C4-2B (cell line): ENCODE data around the gene WAC.

ENCODE experiments used
- ZFX ChIP-seq: fragments of 450-650 bp; IDR thresholded peaks from 2 replicates; pipeline ENCODE4 v1.6.1; 2017
- TF ChIP-seq, protein P1 (sequence below): fragments of 450-650 bp; conservative IDR thresholded peaks from 2 replicates; pipeline ENCODE4 v1.5.1; 2017; ENCODE audit warnings: mild to moderate bottlenecking

- TF ChIP-seq, protein P1, sequence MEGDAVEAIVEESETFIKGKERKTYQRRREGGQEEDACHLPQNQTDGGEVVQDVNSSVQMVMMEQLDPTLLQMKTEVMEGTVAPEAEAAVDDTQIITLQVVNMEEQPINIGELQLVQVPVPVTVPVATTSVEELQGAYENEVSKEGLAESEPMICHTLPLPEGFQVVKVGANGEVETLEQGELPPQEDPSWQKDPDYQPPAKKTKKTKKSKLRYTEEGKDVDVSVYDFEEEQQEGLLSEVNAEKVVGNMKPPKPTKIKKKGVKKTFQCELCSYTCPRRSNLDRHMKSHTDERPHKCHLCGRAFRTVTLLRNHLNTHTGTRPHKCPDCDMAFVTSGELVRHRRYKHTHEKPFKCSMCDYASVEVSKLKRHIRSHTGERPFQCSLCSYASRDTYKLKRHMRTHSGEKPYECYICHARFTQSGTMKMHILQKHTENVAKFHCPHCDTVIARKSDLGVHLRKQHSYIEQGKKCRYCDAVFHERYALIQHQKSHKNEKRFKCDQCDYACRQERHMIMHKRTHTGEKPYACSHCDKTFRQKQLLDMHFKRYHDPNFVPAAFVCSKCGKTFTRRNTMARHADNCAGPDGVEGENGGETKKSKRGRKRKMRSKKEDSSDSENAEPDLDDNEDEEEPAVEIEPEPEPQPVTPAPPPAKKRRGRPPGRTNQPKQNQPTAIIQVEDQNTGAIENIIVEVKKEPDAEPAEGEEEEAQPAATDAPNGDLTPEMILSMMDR: no peak
- TF ChIP-seq ZFX: no peak
These were observed 13.2 kb downstream of the WAC start for GRCh38 chr10:28545967-28546644.
